Activated CD4-positive, alpha-beta T cell treated with anti-CD3 and anti-CD28 coated beads, Interleukin-2, amount 10 ng/mL, durations not matched to agents 24 days and 14 days (primary cell): ENCODE results near the gene DNTT. TPM values are rescaled to one million over a fixed set of nuclear protein-coding genes. Genes with fewer than 3 reads are reported as not detected.

Experiments used
- DNase-seq: peaks from one replicate; pipeline ENCODE4 v3.0.0; 2022
- H3K27ac Mint-ChIP-seq: one replicate; pipeline ENCODE4 v1.8.0; 2022; ENCODE audit warnings: mild to moderate bottlenecking, mixed read lengths
- H3K27me3 Mint-ChIP-seq: one replicate; pipeline ENCODE4 v1.8.0; 2022; ENCODE audit warnings: mixed read lengths
- H3K36me3 Mint-ChIP-seq: one replicate; pipeline ENCODE4 v1.8.0; 2022; ENCODE audit warnings: low read depth, mild to moderate bottlenecking, mixed read lengths
- H3K4me1 Mint-ChIP-seq: one replicate; pipeline ENCODE4 v1.8.0; 2021; ENCODE audit warnings: mixed read lengths
- H3K4me3 Mint-ChIP-seq: one replicate; pipeline ENCODE4 v1.8.0; 2022; ENCODE audit warnings: mild to moderate bottlenecking, moderate library complexity, mixed read lengths
- H3K9me3 Mint-ChIP-seq: one replicate; pipeline ENCODE4 v1.8.0; 2021; ENCODE audit warnings: mixed read lengths
- intact Hi-C: fragments of 100-400 bp; cut with micrococcal nuclease; formaldehyde crosslinking; loops from one replicate; pipeline ENCODE4 v1.15.1; 2023
- total RNA-seq: library from RNA; stranded (reverse); gene quantifications from 2 replicates; pipeline ENCODE4 v1.2.3, GENCODE V29; 2022

Gene DNTT
- total RNA-seq, 1 donor from 2014 or later: not detected

DNA sequence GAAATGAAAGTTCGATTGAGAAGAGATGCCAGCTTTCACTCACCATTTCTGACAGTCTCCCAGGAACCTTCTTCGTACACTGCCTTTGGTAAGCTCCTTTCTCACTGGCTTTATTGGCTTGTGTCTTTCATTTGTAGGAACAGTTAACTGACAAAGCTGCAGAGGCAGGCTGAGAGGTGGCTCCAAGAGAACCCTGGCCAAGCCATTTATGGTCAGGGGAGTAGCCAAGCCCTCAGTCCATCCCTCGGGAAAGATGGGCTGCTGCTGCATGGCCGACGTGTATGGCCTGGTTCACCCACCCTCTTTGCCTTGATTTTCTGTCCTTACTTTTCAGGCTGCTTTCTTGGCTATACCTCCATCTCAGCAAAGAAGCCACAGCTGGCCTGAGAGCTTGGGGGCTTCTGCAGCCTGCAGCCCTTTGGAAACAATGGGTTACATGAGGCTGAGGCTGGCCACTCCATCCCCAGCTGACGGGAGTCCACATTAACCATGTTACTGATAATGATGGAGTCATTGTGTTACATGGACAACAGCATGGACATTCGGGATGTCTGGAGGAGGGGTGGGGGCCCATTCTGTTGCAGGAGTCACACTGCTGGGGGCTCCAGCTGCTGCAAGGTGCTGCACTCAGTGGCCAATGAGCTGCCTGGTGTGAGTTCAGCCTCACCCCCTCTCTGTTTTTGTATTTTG, 54.8 kb downstream of the DNTT start, which contains the start of gene OPALIN:
Gene OPALIN, minus strand, starts transcription at position 152 of the 690 bp plus-strand sequence. Its CDS starts 106 bp downstream, at position 46.
- H3K27ac Mint-ChIP-seq: no peak within 1 kb of the TSS
- intact Hi-C loops: no loop called here
- H3K27me3 Mint-ChIP-seq: peaks cover 5% of the 10 kb centered on the region
- no peak within 1 kb of the TSS for H3K4me3 Mint-ChIP-seq
- no peak for DNase-seq
- no peaks in the 10 kb centered on the region for H3K4me1 Mint-ChIP-seq
- H3K9me3 Mint-ChIP-seq: no peaks in the 10 kb centered on the region
- no peaks in the 10 kb centered on the region for H3K36me3 Mint-ChIP-seq

DNA sequence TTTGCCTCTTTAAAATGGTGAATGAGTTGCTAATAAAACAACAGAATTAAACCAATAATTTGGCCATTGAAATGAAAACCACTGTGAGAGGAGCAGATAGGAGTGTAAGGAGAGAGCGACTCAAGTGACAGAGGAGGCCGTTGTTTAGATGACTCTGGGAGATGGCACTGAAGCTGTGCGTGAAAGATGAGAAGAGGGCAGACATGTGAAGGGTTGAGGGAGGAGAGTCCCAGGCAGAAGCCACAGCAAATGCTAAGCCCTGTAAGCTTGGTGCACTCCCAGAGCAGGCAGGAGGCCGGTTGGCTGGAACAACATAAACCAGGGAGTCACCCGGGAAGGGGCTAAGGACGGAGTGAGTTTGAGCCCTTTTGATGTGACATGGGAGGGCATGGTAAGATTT, 55.4 kb downstream of the DNTT start:
- no peak for DNase-seq
- Mint-ChIP-seq H3K27ac (no peak overlapping the region), H3K4me1 (no peaks in the 10 kb centered on the region), H3K27me3 (peaks cover 5% of the 10 kb centered on the region), H3K9me3 (no peaks in the 10 kb centered on the region), H3K36me3 (no peaks in the 10 kb centered on the region), H3K4me3 (no peak overlapping the region)
- intact Hi-C loops: no loop called here

DNA sequence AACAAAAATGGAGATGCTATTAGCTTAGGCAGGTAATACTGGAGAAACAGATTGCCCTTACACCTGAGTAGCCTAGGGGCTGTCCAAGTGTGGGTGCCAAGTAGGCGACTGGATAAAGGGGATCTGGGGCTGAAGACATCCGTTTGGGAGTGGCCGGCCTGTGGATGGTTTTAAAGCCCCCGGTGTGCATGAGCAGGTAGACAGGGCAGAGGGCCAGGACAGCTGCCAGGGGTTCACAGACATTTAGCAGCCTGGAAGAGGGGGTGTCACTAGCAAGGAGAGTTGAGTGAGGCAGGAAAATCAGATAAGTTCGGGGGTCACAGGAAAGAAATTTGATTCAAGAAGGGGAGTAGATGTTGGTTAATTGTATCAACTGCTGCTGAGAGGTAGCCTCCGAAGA, 56.1 kb downstream of the DNTT start:
- intact Hi-C loops: no loop called here
- Mint-ChIP-seq H3K27ac (no peak overlapping the region), H3K4me3 (no peak overlapping the region), H3K27me3 (peaks cover 5% of the 10 kb centered on the region), H3K4me1 (no peaks in the 10 kb centered on the region), H3K9me3 (no peaks in the 10 kb centered on the region), H3K36me3 (no peaks in the 10 kb centered on the region)
- no peak for DNase-seq

DNA sequence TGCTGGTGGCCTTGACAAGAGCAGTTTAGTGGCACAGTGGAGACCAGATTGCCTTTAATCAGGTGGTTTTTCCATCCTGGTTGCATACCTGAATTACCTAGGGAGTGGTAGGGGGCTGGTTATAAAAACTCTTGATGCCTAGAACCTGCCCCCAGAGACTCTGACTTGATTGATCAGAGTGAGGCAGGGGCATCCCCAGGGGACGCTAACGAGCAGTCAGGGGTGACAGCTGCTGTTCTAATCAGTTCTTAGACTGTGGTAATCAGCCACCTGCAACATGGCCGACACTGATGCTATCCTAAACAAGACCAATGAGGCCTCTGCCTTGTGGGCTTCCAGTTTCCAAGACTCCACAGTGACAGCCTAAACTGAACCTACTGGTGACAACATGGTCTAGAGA, 56.5 kb downstream of the DNTT start:
- Mint-ChIP-seq H3K27ac (no peak overlapping the region), H3K4me3 (no peak overlapping the region), H3K4me1 (no peaks in the 10 kb centered on the region), H3K9me3 (no peaks in the 10 kb centered on the region), H3K36me3 (no peaks in the 10 kb centered on the region), H3K27me3 (peaks cover 5% of the 10 kb centered on the region)
- intact Hi-C loops: no loop called here
- no peak for DNase-seq

DNA sequence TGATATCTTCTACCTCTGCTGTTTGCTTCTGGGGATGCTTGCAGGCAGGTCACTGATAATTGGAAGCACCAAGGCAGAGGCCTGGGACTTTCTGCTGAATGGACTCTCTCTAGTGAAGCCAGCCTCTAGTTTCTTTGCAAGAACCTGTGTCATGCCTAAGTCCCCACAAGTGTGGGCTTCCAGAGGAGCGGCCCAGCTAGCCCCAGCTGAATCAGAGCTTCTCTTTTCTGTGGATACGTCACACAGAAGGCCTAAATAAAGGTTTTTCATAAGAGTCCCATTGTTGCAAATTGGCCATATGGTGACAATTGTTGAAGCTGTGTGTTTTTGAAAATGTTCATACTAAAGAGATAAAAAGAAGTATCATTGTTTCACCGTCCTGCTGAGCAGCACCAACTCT, 61.3 kb downstream of the DNTT start:
- Mint-ChIP-seq H3K36me3 (no peaks in the 10 kb centered on the region), H3K27me3 (no peaks in the 10 kb centered on the region), H3K4me3 (no peak overlapping the region), H3K27ac (no peak overlapping the region), H3K9me3 (no peaks in the 10 kb centered on the region), H3K4me1 (no peaks in the 10 kb centered on the region)
- no peak for DNase-seq
- intact Hi-C loops: no loop called here

DNA sequence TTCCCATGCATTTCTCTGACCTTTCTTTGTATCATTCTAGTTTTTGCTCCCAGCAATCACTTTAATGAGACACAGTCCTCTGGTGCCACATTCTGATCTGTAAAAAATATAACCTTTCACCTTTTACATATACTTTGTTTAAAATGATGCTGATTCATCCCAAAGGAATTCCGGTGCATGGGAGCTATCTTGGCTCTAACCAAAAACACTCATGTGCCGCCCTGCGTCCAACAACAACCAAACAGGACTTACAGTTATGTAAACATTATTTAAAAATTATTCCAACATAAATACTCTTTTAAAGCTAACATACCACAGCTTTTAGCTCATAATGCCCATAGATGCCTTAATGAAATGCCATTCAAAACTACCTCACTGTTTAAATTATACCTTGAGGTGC, 62.3 kb downstream of the DNTT start:
- Mint-ChIP-seq H3K4me1 (no peaks in the 10 kb centered on the region), H3K27me3 (no peaks in the 10 kb centered on the region), H3K9me3 (no peaks in the 10 kb centered on the region), H3K4me3 (no peak overlapping the region), H3K27ac (no peak overlapping the region), H3K36me3 (no peaks in the 10 kb centered on the region)
- intact Hi-C loops: no loop called here
- no peak for DNase-seq

DNA sequence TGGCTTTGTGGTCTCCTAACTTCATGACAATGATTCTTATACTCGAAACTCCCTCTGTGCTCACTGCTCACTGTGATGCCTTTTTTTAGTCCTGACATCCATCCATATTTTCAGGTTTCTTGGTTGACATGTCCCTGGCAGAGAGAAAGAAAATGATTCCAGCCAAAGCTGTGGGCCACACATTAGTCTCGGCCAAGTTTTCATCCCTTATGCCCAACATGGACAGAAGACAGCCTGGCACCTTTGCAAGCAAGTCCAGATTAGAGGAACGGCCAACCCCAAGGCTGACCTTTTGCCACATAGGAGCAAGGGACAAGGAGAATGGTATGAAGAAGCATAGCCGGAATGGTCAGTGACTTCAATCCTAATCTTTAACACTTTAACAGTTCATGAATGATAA, 63.2 kb downstream of the DNTT start:
- no peak for DNase-seq
- Mint-ChIP-seq H3K27me3 (no peaks in the 10 kb centered on the region), H3K9me3 (no peaks in the 10 kb centered on the region), H3K27ac (no peak overlapping the region), H3K4me3 (no peak overlapping the region), H3K36me3 (no peaks in the 10 kb centered on the region), H3K4me1 (no peaks in the 10 kb centered on the region)
- intact Hi-C loops: no loop called here

DNA sequence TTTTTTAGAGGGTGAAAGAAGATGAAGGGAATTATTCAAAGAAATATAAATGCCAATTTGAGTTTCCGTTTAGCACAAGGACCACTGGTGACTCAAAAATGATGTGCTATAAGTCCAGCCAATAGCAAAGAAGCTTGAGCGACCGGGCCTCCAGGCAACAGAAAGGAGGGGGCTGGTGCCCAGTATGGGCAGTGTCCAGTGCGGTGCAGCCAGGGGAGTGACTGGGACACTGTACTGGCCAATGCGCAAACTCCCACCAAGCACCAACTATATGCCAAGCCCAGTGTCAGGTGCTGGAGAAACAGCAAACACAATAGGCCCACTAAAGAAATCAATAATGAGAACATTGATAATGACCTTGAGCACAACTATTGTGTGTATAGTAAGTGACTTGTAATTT, 64.7 kb downstream of the DNTT start:
- H3K4me1 Mint-ChIP-seq: no peaks in the 10 kb centered on the region
- no peak overlapping the region for H3K4me3 Mint-ChIP-seq
- H3K36me3 Mint-ChIP-seq: no peaks in the 10 kb centered on the region
- no peak overlapping the region for H3K27ac Mint-ChIP-seq
- H3K27me3 Mint-ChIP-seq: peaks cover 2% of the 10 kb centered on the region
- H3K9me3 Mint-ChIP-seq: no peaks in the 10 kb centered on the region
- DNase-seq: no peak
- intact Hi-C loops: no loop called here

DNA sequence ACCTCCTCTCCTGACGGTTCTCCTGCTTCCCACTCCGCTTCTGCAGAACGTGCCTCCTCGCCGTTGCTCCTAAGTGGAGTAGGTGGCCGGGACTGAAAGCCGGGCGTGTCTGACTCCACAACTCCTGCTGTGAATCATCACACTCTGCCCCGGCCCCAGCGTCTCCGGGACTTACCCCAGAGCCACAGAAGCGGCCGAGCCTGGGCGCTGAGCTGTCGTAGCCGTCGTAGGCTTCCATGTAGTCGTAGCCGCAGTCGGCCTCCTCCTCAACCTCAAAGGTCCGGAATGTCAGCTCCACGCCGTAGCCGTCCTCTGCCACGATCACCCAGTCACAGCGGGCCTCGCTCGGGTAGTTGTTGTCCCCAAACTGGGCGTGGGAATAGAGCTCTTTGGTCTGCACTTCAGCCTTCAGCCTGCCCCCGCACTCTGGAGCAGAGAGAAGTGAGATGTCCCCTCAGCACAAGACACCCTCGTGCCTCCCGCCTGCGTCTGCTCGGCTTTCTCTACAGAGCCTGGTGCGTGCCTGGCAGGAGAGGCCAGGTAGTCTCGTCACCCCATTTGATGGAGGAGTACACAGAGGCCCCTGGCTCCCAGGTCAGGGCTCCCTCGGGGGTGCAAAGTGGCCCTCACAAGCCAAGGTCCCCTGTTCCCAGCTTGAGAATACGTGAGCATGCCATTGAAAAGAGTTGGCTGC, 65.8 kb downstream of the DNTT start:
- Mint-ChIP-seq H3K4me1 (peaks cover 5% of the 10 kb centered on the region), H3K27me3 (peaks cover 6% of the 10 kb centered on the region), H3K27ac (no peak overlapping the region), H3K4me3 (no peak overlapping the region), H3K36me3 (no peaks in the 10 kb centered on the region), H3K9me3 (no peaks in the 10 kb centered on the region)
- intact Hi-C loops: loop anchor here (10.0 kb wide), 1 partner anchor 655 kb away; no protein-coding TSS in a partner anchor
- no peak for DNase-seq

DNA sequence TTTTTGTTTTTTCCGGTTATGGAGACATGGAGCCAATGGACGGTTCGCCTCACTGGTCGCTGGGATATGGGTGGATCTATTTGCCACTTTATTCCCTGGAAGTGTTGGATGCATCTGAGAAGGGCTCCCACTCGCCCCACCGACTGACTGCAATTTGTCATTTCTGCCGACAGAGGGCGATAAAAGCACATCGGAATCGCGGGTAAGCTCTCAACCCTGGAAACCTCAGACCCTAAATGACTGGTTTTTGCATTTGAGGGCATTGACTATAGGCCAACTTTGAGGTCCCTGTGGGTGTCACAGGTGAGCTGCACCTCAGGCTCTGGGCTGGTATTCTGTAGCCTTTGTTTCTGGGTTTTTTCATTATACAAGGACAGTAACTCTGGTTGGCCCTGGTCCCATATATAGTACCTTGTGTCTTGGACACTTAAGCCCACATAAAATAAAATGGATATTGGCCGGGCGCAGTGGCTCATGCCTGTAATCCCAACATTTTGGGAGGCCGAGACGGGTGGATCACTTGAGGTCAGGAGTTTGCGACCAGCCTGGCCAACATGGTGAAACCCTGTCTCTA, 66.4 kb downstream of the DNTT start:
- intact Hi-C loops: loop anchor here (10.0 kb wide), 1 partner anchor 654 kb away; no protein-coding TSS in a partner anchor
- Mint-ChIP-seq H3K27ac (no peak overlapping the region), H3K27me3 (peaks cover 6% of the 10 kb centered on the region), H3K9me3 (no peaks in the 10 kb centered on the region), H3K36me3 (no peaks in the 10 kb centered on the region), H3K4me1 (peaks cover 9% of the 10 kb centered on the region), H3K4me3 (no peak overlapping the region)
- peak; percentile 84 for DNase-seq

DNA sequence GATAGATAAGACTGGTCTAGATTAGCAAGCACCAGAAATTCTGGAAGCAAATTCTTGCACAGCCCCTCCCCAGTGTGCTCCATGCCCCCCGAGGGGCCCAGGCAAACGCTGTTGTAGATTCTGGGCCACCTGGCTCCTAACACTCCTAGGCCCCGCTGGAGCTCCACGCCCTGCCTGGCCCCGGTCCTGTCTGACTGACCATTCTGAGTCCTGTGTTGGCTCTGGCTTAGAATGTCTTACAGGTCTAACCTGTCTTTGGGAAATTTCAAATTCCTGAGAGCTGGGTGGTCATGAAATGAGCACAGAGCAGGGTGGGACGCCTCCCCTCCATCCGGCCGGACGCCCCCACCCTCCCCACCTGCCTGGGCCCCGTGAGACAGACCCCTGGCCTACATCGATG, 67.1 kb downstream of the DNTT start:
- Mint-ChIP-seq H3K36me3 (no peaks in the 10 kb centered on the region), H3K27me3 (peaks cover 8% of the 10 kb centered on the region), H3K27ac (no peak overlapping the region), H3K4me1 (peaks cover 10% of the 10 kb centered on the region), H3K4me3 (no peak overlapping the region), H3K9me3 (no peaks in the 10 kb centered on the region)
- DNase-seq: no peak
- intact Hi-C loops: loop anchor here (10.0 kb wide), 1 partner anchor 653 kb away; no protein-coding TSS in a partner anchor

DNA sequence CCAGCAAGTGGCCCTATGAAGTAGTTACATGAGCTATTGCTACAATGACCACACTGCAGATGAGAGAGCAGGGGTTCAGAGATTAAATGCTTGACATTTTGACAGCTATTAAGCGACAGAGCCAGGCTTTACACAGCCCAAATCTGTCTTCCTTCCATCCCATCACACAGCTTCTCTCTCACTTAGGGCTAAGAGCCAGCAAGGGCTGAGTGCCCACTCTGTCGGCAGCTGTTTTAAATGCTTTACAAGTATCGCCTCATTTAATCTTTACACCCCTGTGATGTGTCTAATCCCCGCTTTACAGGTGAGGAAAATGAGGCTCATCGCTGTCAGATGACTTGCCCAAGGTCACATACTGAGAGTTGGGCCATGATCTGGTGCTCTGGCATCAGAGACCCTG, 69.8 kb downstream of the DNTT start:
- no peak for DNase-seq
- Mint-ChIP-seq H3K27me3 (peaks cover 8% of the 10 kb centered on the region), H3K36me3 (no peaks in the 10 kb centered on the region), H3K9me3 (no peaks in the 10 kb centered on the region), H3K4me3 (peak overlapping the region; percentile 54), H3K27ac (no peak overlapping the region), H3K4me1 (peaks cover 10% of the 10 kb centered on the region)
- intact Hi-C loops: loop anchor here (10.0 kb wide), 1 partner anchor 651 kb away; no protein-coding TSS in a partner anchor

DNA sequence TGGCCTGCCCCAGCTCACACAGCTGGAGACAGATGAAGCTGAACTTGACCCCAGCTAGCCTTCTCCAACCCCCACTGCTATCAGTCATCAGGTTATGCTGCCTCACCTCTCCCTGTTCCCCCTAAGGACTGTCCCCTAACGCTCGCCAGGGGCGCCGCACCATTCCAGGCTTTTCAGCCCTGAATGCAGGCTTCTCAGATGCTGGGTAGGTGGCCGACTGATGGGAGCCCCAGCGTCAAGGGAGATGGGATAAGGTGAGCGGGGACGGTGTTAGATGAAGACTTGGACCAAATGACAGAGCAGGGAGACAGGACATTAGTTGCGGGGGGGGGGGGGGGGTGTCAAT, 70.4 kb downstream of the DNTT start:
- H3K9me3 Mint-ChIP-seq: no peaks in the 10 kb centered on the region
- DNase-seq: no peak
- peaks cover 10% of the 10 kb centered on the region for H3K4me1 Mint-ChIP-seq
- no peak overlapping the region for H3K27ac Mint-ChIP-seq
- no peaks in the 10 kb centered on the region for H3K36me3 Mint-ChIP-seq
- peak overlapping the region; percentile 83 for H3K4me3 Mint-ChIP-seq
- intact Hi-C loops: loop anchor here (10.0 kb wide), 1 partner anchor 650 kb away; no protein-coding TSS in a partner anchor
- H3K27me3 Mint-ChIP-seq: peaks cover 8% of the 10 kb centered on the region
